CD4-positive, alpha-beta T cell treated with Interleukin-6 at 100 ng/mL for 8 hours (primary cell): ENCODE data around the gene DDHD1.
"Not testable (repeated sequence)": the region's sequence is repeated elsewhere in the genome, so short reads cannot be mapped to it uniquely, and the experiment has no call there.

Source experiments
- DNase-seq: peaks from one replicate; pipeline ENCODE4 v3.0.0-alpha.2; 2020; ENCODE audit warnings: mixed read lengths, low spot score

DDHD1 gene

DNA sequence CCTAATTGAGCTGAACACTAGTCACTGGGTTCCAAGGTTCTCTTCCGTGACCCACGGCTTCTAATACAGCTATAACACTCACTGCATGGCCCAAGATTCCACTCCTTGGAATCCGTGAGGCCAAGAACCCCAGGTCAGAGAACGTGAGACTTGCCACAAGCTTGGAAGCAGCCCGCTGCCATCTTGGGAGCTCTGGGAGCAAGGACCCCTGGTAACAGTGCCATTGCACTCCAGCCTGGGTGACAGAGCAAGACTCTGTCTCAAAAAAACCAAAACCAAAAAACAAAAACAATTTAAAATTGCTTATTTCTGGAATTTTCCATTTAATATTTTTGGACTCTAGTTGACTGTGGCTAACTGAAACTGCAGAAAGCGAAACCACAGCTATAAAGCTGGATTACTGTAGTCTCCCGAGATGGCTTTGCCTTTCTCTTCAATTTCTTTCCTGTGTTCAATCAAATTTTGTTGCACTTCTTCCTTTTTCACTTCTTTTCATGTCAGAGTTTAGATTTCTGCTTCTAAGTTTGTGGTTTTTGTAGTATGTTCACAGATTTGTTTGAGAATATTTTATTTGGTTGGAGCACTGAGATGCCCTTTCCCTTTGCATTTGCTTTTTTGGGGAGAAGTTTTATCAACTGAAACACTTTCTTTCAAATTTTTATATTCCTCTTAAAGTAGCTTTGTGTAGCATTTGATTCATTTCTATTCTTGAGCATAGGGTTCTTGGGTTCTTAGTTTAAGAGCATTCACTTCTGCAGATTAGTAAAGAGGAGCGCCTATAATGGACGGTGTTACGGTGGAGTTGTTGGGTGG lies 44.6 kb downstream of the DDHD1 start:
- DNase-seq, result no peak

DNA sequence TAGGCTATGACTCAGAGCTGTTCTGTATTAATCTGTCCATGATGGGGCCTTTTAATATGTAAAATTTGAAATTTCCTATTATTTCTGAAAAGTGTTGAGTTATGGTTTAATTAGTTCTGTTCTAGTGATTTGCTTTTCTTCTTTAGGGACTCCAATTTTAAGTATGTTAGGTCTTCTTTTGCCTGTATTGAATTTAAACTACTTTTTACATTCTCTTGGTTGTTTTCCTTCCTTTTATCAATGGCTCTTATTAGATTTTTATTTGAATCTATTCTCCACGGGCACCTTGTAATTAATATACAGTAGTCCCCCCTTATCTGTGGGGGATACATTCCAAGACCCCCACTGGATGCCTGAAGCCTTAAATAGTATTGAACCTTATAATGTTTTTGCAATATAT lies 46.4 kb downstream of the DDHD1 start:
- no peak for DNase-seq

DNA sequence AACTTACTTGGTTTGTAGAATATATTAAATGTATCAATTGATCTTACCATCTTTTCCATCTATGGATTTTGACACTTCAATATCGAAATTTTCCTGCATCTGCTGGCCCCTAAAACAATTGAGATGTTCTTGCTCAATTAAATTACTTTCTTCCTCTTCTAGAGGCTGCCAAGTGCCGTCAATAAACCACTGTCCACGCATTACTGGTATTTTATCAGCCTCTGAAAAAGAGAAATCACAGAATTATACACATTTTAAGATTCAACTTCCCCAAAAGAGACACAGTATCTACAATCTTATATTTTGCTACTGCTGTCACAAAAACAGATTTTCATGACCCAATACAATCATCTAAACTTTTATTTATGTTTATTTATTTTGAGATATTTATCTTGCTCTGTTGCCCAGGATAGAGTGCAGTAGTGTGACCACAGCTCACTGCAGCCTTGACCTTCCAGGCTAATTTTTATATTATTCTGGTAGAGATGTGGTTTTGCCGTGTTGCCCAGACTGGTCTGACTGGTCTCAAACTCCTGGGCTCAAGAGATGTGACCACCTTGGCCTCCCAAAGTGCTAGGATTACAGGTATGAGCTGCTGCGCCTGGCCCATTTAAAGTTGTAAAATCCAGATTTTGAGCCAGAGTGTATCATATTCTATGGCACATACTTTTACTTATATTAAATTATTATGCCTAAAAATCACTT lies 49.3 kb downstream of the DDHD1 start:
- no peak for DNase-seq

DNA sequence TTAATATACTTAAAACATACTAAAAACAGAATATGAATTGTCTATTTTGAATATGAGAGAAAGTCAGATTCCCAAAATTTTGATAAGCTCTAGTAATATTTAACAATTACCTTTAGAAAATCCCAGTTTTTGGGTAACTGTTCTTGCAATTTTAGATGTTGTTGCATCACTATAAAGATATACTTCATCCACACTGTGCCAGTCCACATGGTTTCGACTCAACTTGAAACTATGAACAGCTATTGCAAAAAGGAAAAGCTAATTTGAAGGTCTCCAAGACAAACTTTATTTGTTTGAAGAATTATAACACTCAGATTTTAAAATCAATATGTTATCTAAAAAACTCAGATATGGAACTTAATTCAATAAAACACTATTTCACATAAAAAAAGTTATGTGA lies 59.9 kb downstream of the DDHD1 start:
- DNase-seq, result no peak

DNA sequence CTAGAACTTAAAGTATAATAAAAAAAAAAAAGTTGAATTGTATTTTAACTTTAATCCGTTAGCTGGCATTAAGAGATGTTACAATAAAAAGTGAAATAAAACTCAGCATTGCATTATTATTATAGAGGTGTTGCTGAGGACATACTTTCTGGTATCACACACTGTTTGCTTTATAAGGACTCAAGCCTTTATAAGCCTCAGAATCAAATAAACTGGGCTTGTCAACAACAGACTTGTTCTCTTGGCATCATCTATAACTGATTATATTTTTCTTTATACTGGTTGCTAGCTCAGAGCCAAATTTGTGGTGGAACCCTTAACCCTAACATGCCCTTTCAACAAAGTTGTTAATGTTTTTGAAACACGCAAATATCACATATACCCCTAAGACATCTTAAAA lies 62.3 kb downstream of the DDHD1 start:
- DNase-seq, result no peak

DNA sequence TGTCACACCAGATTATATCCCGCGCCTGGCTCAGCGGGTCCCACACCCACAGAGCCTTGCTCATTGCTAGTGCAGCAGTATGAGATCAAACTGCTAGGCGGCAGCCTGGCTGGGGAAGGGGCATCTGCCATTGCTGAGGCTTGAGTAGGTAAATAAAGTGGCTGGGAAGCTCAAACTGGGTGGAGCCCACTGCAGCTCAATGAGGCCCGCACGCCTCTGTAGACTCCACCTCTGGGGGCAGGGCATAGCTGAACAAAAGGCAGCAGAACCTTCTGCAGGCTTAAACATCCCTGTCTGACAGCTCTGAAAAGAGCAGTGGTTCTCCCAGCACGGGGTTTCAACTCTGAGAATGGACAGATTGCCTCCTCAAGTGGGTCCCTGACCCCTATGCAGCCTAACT lies 68.2 kb downstream of the DDHD1 start:
- not testable (repeated sequence) for DNase-seq

DNA sequence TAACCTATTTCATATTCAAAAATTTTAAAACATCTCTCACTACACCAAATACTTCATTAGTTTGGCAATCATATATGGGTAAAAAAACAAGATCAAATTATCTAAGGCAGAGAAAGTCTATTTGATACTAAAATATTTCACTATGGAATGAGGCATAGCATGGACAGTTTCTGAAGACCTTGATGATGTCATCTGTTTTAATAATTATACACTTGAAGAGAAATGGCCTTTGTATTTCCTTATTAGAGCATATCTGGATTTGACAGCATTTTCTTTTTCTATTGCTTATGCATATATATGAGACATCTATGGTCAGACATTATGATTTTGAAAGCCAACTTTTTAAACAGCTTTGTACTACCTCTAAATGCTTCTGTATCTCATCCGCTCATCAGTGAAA lies 88.6 kb downstream of the DDHD1 start:
- DNase-seq, result no peak

DNA sequence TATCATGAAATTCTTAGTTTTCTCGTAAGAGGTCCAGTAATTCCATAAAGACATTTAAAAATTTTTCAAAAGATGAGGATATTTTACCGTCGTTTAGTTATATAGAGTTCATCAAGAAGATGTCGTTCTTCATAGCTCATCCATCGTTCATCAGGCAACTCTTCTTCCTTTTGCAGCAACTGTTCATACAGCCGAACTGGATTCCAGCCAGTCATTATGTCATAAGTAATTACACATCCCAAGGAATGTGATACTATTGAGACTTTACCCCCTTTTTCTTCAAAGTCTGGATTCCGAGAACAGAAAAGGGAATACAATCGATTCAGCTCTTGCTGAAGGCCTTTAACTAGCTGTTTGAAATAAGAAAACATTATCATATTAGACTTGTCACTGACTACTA lies 90.3 kb downstream of the DDHD1 start:
- no peak for DNase-seq

DNA sequence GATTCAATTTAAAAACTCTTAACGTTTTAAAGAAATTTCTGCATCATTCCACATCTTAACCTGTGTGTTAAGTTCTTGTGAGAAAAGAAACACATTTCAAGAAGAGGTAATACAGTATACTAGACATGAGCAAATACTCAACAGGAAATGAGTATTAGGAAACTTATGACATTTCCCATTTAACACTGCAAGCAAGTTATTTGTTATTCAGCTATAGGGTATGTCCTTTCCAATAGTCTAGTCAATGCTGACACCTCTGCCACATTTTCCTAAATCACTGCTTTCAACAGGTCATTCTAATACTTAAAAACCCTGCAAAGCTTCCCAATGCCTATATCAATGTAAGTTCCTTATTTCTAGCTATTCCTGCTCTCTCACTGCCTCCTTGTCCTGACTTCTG lies 93.1 kb downstream of the DDHD1 start:
- no peak for DNase-seq

DNA sequence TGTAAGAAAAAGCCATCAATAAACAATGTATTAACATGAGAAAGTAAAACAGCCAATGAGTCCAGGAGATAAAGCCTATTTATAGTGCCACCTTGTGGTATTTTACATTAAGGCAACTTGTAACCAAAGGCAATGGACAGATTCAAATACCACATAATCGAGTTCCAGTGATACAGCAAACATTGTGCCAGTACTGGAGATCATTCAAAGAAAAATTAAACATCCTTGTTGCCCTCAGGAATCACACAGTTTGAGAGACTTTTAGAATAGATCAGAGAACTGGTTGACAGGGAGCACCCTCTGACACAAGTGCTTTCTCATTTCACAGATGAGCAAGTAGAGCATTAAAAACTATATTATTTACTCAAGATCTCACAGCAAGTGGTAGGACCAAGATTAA lies 98.1 kb downstream of the DDHD1 start:
- peak; percentile 34 for DNase-seq

DNA sequence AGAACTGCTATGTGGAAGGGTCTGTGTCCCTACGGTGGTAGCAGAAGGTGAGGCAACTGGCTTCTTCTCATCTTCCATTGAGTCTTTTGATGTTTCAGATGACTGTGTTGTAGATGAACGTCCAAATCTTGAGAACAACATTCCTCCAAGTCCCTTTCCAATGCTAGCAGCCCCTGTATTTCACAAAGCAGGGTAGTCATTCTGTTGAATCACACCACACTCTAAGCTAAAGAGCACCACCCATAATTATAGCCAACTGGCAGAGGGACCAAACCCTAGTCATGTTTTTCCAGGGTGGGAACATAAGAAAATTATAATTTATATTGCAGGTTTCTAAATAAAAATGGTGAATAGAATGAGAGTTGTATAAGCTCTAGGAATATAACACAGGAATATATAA lies 98.7 kb downstream of the DDHD1 start:
- no peak for DNase-seq

DNA sequence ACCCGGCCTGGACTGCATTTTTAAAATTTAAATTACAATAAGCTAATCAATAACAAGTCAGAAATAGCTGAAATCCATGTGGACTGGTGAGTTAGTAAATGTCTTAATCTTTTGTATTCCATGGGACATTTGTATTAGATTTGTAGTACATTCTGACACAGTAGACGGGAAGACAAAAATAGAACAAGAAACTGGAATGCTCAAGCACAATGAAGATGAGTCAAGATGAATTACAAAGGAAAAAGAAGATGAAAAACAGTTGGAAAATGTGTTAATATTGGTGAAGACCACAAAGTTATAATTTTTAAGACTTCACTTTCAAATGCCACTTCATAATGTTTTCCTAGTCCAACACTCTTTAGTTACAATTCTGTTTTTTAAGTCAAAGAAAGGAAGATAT lies 104.5 kb downstream of the DDHD1 start:
- DNase-seq, result no peak

DNA sequence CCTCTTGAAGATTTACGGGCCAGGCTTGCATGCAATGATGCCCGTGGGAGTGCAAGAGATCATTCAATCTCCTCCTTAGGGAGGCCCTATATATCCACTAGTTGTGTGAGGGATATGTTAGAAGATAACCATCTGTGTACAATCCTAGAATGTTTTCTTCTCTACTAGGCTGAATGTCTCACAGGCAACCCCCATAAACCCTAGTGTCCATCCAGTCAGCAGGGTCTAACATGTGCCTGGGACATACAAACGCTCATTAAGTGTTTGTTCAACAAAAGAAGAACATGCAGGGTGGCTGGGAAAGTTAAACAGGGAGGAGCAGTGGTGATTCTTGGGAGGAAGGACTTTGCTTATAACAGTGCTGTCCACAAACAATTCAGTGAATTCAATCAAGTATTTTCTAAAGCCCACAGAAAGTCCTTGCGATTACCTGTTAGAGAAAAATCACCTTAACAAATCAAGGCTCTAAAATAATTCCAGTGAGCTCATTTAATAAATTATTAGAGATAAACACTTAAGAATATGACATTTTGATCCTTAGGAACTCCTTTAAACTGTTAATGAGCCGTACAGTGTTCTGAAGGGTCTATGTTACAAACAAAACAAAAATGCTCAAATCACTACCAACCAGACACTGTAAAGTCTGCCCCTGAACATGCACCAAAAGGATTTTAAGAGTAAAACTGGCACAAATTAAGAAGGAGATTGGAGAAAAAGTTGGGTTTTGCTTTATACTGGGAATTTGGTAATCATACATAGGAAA lies 105.6 kb downstream of the DDHD1 start:
- no peak for DNase-seq

DNA sequence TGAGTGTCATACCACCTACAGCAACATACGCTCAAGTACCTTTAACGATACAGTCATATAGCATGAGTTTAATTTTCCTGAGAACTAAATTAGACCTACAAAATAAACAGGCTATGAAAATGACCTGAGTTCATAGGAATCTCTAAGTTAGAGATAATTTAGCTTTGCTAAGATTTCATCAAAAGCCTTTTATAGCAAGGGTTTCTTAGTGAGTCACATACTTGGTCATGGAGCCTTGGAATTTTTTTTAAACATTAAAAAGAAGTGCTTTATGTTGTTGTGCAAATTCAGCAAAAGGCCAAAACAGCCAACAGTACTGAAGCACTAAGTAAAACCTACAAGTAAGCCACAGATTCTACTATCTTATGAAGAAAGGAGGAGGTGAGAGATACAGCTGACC lies 108.6 kb downstream of the DDHD1 start:
- DNase-seq, result no peak

DNA sequence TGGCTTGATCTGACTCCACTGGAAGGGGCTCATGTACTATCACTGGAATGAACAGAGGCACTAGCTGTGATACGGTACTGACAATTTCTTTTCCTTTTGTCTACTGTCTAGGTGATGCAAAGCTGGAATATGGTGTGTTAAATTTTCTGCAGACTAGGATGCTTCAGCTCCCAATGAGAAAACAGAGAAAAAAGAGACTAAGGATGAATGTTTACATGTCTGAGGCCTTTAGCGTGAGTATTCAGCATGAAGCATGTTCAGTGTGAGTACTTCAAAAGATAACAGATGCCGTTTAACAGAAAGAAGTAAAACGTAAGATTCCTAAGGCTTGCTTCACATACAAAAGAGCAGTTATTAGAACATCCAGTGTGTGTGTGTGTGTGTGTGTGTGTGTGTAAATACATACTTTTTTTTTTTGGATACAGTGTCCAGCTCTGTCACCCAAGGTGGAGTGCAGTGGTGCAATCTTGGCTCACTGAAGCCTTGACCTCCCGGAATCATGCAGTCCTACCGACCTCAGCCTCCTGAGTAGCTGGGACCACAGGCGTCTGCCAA lies 110.0 kb downstream of the DDHD1 start:
- DNase-seq, result no peak

DNA sequence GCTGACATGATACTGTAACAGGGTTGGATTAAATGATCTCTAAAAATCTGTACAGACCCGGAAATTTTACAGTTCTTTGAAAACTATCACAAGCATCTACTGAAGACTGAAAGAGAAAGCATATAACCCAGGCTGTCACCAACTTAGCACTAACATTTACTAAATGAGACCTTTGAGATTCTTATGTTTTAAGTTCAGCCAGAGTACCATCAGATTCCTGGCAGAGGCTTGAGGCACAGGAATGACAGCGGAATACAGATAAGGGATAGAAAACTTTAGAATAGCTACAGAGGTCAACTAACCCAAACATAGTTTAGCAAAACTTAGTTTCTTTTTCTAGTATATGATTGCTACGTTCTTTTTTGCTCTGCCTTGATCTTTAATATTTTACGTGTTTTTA lies 110.6 kb downstream of the DDHD1 start:
- DNase-seq, result no peak

DNA sequence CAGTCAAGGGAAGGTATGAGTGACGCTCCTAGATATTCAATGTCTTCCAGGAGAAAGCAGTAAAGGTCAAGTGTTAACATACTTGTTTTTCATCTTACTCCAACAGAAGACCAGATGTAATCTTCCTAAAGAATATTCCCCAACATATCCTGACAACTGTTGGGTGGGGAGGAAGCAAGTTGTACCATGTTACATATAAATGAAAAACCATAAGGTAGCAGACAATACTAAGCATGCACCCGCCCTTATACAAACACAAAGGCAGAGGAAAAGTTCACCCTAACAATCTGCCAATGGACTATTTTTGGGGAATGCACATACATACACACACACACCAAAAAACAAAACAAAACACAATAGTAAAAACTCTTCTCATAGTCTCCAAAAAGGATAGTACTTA lies 112.1 kb downstream of the DDHD1 start:
- DNase-seq, result no peak

DNA sequence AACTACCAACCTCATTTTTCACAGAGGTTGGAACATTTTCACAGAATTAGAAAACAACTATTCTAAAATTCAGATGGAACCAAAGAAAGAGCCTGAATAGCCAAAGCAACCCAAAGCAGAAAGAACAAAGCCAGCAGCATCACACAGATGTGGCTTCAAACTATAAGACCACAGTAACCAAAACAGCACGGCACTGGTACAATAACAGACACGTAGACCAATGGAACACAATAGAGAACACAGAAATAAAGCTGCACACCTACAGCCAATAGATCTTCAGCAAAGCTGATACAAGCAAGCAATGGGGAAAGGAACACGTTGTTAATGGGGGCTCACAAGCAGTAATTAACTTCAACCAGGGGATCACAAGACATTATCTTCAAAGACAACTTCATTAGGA lies 114.5 kb downstream of the DDHD1 start:
- no peak for DNase-seq

DNA sequence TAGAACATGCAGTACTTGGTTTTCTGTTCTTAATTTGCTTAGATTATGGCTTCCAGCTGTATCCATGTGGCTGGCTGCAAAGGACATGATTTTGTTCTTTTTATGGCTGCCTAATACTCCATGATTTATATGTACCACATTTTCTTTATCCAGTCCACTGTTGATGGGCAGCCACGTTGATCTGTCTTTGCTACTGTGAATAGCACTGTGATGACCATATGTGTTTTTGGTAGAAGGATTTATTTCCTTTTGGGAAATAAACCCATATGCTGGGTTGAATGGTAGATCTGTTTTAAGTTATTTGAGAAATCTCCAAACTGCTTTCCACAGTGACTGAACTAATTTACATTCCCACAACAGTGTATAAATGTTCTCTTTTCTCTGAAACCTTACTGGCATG lies 116.1 kb downstream of the DDHD1 start:
- no peak for DNase-seq

DNA sequence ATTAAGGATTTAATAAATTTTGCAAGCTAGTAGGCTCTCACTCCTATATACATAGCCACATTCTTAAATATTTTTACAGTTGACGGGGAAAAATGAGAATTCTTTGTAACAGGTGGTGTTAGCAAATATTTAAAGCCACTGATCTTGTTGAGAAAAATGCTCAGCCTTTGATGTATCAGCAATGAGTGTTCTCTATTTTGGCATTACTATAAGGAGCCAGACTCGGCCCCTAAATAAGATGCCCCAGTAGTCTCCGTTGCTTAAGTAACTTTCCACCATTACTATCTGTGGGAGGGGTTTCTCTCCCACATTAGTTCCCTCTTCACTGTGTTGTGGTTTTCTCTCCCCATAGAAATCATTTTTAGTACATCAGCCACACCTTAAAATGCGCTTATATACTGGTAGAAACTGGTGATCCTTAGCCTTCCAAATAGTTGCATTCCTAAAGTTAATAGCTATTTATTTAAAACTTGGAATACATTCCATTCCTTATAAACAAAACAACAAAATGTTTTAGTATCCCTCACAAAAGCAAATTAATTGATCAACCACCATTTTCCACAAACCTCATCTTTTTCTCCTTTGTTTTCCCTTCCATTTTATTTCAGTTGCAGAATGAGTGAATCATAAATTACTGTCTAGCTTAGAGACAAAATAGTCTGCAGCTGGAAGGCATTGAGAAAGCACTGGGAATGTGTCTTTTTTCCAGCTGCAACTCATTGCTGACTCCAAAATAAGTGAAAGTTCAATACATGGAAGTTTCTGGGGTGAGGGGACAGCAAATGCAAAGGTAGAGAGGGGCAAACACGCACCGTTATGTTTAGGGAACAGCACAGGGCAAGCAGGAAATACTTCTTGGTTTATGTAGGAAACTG lies 117.5 kb downstream of the DDHD1 start:
- no peak for DNase-seq

DNA sequence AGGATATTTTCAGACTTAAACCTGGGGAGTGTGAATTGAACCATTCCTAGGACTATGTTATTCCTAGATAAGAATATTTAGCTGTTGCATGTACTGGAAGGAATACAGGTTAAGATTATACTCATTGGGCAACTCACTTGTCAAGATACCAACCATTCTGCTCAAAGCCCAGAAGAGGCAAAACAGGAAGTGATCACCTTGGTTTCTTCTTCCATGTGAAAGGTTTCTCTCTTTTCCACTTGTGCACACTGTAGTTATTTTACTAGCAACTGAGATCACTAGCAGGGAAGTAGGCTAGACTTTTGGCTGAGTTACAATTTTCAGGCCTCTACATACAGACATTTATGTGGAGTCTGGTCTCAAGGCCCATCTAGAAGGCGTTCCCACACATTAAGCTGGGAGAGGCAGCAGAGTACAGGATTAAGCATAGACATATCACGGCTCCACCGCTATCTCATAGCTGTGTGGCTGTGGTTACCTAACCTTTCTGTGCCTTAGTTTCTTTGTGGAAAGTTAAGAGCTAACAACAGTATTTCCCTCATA lies 118.4 kb downstream of the DDHD1 start:
- DNase-seq, result no peak
